PFSK-1 (cell line): Measurements from ENCODE around the gene SMIM27.

Experiments used
- FOXP2 ChIP-seq: optimal IDR thresholded peaks from 2 replicates; pipeline ENCODE3; 2011; ENCODE audit warnings: borderline replicate concordance, control low read depth, inconsistent platforms; ENCODE audit not compliant: insufficient read depth; ENCODE audit errors: extremely low read length, extremely low read depth
- POLR2AphosphoS5 ChIP-seq: IDR thresholded peaks from 2 replicates; pipeline ENCODE4 v1.6.1; 2012; ENCODE audit warnings: low read depth, mild to moderate bottlenecking, control low read depth, low read length, moderate library complexity
- SIN3A ChIP-seq: IDR thresholded peaks from 2 replicates; pipeline ENCODE4 v1.6.1; 2012; ENCODE audit warnings: mild to moderate bottlenecking, low read length, moderate library complexity, borderline replicate concordance; ENCODE audit not compliant: insufficient read depth
- TAF1 ChIP-seq: IDR thresholded peaks from 2 replicates; pipeline ENCODE4 v1.6.1; 2012; ENCODE audit warnings: low read length, control low read depth, borderline replicate concordance; ENCODE audit not compliant: insufficient read depth
- TF ChIP-seq, protein P1 (sequence below), 2 experiments: IDR thresholded peaks; 2 replicates each; pipeline versions ENCODE4 v1.6.1 to v1.8.0; 2011 to 2012; ENCODE audit warnings: low read depth in 2 of 2, low read length in 2 of 2, control low read depth in 1 of 2, inconsistent platforms in 1 of 2, mild to moderate bottlenecking in 1 of 2, moderate library complexity in 1 of 2; ENCODE audit not compliant: insufficient read depth in 1 of 2

The SMIM27 gene

DNA sequence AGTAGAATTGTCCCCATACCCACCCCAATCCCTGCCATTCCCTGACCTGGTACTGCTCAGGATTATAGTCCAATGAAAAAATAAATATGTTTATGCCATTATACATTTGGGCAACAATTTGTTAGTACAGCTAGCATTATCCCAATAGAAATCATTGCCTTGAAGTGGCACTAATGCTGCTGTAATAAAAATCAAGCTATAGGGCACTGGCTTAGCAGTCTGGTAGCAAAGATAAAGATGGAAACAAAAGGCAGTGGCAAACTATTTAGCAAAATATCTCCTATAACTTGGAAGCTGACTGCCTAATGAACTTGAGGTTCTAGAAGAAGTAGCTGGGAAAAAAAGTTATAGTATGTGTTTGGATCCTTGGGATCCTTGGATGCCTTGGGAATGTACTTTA lies 2.5 kb downstream of the SMIM27 start:
- no peak for TF ChIP-seq POLR2AphosphoS5
- TF ChIP-seq, protein P1, sequence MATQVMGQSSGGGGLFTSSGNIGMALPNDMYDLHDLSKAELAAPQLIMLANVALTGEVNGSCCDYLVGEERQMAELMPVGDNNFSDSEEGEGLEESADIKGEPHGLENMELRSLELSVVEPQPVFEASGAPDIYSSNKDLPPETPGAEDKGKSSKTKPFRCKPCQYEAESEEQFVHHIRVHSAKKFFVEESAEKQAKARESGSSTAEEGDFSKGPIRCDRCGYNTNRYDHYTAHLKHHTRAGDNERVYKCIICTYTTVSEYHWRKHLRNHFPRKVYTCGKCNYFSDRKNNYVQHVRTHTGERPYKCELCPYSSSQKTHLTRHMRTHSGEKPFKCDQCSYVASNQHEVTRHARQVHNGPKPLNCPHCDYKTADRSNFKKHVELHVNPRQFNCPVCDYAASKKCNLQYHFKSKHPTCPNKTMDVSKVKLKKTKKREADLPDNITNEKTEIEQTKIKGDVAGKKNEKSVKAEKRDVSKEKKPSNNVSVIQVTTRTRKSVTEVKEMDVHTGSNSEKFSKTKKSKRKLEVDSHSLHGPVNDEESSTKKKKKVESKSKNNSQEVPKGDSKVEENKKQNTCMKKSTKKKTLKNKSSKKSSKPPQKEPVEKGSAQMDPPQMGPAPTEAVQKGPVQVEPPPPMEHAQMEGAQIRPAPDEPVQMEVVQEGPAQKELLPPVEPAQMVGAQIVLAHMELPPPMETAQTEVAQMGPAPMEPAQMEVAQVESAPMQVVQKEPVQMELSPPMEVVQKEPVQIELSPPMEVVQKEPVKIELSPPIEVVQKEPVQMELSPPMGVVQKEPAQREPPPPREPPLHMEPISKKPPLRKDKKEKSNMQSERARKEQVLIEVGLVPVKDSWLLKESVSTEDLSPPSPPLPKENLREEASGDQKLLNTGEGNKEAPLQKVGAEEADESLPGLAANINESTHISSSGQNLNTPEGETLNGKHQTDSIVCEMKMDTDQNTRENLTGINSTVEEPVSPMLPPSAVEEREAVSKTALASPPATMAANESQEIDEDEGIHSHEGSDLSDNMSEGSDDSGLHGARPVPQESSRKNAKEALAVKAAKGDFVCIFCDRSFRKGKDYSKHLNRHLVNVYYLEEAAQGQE (IDR thresholded peaks at IDR 0.05; ENCODE audit: insufficient read depth in 1 of 2, low read depth in 2 of 2, low read length in 2 of 2) = no peak
- no peak for TF ChIP-seq TAF1
- no peak for TF ChIP-seq SIN3A
- no peak for TF ChIP-seq FOXP2

DNA sequence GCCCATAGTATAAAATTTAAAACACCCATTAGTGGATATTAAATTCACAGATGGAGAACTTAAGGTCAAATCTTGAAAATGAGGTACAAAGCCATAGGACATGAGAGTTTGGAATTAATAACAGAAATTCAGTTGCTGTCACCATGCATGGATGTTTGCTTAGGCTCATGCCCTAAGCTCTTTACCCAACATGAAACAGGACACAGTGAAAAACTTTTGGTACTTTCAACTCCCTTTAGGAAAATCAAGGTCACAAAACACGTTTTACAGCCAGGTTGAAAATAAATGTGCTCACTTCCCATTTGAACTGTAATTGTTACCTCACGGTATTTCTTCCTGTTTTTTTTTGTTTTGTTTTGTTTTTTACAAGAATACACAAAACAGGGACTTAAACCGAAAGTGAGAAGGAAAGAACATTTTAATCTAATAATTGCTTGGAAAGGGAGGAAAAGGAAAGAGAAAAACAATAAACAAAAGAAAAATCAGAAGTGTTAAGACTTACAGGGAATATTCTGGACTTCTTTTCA lies 6.3 kb downstream of the SMIM27 start:
- no peak for TF ChIP-seq FOXP2
- TF ChIP-seq SIN3A = no peak
- TF ChIP-seq TAF1 = no peak
- no peak for TF ChIP-seq POLR2AphosphoS5
- TF ChIP-seq, protein P1 (IDR thresholded peaks at IDR 0.05; ENCODE audit: insufficient read depth in 1 of 2, low read depth in 2 of 2, low read length in 2 of 2) = no peak

DNA sequence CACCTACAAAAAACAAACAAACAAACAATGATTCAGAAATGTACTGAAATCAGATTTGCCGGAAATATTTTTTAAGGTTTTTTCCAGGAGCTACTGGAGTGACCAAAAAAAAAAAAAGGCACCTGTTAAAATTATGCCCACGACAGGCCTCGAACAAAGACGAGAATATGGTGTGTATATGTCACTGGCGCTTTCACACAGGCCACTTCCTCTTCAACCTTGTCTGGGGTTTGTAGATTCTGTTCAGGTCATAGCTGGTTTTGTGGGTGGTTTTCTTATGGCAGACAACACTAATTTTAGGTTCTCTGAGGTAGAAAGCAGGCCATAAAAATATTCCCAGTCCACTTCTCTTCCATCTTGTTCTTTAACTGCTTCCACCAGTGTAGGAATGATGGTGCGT lies 13.8 kb downstream of the SMIM27 start:
- TF ChIP-seq POLR2AphosphoS5 (no peak), TAF1 (no peak), SIN3A (no peak), FOXP2 (no peak)
- TF ChIP-seq, protein P1 (IDR thresholded peaks at IDR 0.05; ENCODE audit: insufficient read depth in 1 of 2, low read depth in 2 of 2, low read length in 2 of 2) = no peak

- no peak for TF ChIP-seq SIN3A
- TF ChIP-seq TAF1 = no peak
- TF ChIP-seq POLR2AphosphoS5 = no peak
- TF ChIP-seq, protein P1 (IDR thresholded peaks at IDR 0.05; ENCODE audit: insufficient read depth in 1 of 2, low read depth in 2 of 2, low read length in 2 of 2) = no peak
Observed at GRCh38 chr9:32566770-32567169, 14.6 kb downstream of the SMIM27 start.

- no peak for TF ChIP-seq FOXP2
- no peak for TF ChIP-seq POLR2AphosphoS5
- TF ChIP-seq SIN3A = no peak
- TF ChIP-seq, protein P1 (IDR thresholded peaks at IDR 0.05; ENCODE audit: insufficient read depth in 1 of 2, low read depth in 2 of 2, low read length in 2 of 2) = no peak
- no peak for TF ChIP-seq TAF1
Observed at GRCh38 chr9:32570262-32570661, 18.1 kb downstream of the SMIM27 start.
